BJ (cell line): ENCODE results near the gene PUS7L. TPM values are rescaled to one million over a fixed set of nuclear protein-coding genes. Genes with fewer than 3 reads are reported as not detected.

Source experiments
- CTCF ChIA-PET: fragments of 350-600 bp; formaldehyde crosslinking; extraction: SDS; loops from one replicate; lab custom pipeline; 2021; ENCODE audit warnings: antibody characterized with exemption, inconsistent platforms; lab: Yijun Ruan, JAX
- POLR2A ChIA-PET: fragments of 300-600 bp; sonication (Branson Sonifier 250); formaldehyde crosslinking; extraction: SDS; loops from one replicate; lab custom pipeline; 2021; ENCODE audit warnings: antibody characterized with exemption; lab: Charles Lee
- DNase-seq: peaks from one replicate; pipeline ENCODE4 v3.0.0-alpha.2; 2011; ENCODE audit warnings: low read depth
- H3K27me3 ChIP-seq: 2 replicates; pipeline ENCODE4 v1.6.0; 2011; ENCODE audit warnings: low read length; ENCODE audit not compliant: control insufficient read depth, insufficient read depth
- H3K36me3 ChIP-seq: 2 replicates; pipeline ENCODE4 v1.5.1; 2011; ENCODE audit warnings: low read length; ENCODE audit not compliant: control insufficient read depth, insufficient read depth
- H3K4me3 ChIP-seq: 2 replicates; pipeline ENCODE4 v1.5.1; 2011; ENCODE audit warnings: low read depth, mild to moderate bottlenecking, control low read depth, low read length
- CTCF ChIP-seq: IDR thresholded peaks from 2 replicates; pipeline ENCODE4 v1.5.1; 2011; ENCODE audit warnings: low read depth, mild to moderate bottlenecking, control low read depth, inconsistent platforms, low read length, moderate library complexity; ENCODE audit not compliant: insufficient read depth
- polyA plus RNA-seq: library from polyadenylated mRNA; depleted of rRNA; stranded (reverse); fragments of >200 nt; gene quantifications from 2 replicates; pipeline ENCODE4 v1.2.3, GENCODE V29; 2011

The PUS7L gene
- polyA plus RNA-seq, 1 experiment: 3.5 TPM

GRCh38 chr12:43750814-43751213 lies 7.8 kb downstream of the PUS7L start:
- ChIA-PET POLR2A (no interaction called here), CTCF (interaction anchor here (0.7 kb wide), 1 partner anchor 324 kb away, joined by 3 read pairs; no protein-coding TSS in a partner anchor)
- Histone ChIP-seq H3K4me3 (no peak overlapping the region), H3K27me3 (no peaks in the 10 kb centered on the region), H3K36me3 (peaks cover 2% of the 10 kb centered on the region)
- no peak for TF ChIP-seq CTCF
- DNase-seq: no peak

DNA sequence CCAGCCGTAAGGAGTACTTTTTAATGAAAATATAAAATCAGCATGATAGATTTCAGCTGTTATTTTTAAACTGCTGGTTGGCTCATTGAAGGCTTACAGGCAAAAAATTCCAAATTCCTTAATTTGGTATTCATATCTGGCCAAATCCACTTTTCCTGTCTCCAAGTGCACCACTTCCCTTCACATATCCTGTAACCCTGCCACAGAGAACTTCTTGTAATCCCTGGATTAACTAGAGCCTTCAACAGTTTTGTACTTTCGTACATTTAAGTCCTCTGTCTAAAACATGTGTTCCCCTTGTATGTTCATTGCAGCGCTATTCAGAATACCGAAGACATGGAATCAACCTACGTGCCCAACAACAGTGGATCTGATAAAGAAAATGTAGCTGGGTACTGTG lies 9.6 kb downstream of the PUS7L start:
- Histone ChIP-seq H3K36me3 (peaks cover 2% of the 10 kb centered on the region), H3K27me3 (no peaks in the 10 kb centered on the region), H3K4me3 (no peak overlapping the region)
- ChIA-PET CTCF (interaction anchor here (1.6 to 1.7 kb wide), 2 partner anchors 11 to 28 kb away, joined by 4 to 5 read pairs; no protein-coding TSS in a partner anchor), POLR2A (no interaction called here)
- no peak for TF ChIP-seq CTCF
- no peak for DNase-seq

DNA sequence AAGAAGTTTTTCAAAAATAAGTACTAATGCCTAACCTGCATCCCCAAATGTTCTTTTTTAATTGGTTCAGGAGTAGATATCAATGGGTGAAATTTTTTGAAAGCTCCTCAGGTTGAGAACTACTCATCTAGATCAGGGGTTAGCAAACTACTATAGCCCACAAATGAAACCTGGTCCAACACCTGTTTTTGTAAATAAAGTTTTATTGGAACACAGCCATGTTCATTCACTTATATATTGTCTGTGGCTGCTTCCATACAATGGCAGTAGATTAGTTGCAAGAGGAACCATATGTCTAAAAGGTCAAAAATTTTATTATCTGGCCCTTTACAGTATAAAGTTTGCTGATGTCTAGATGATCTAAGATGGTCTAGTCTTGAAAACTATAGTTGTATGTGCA lies 13.8 kb downstream of the PUS7L start:
- POLR2A ChIA-PET: no interaction called here
- H3K27me3 ChIP-seq: no peaks in the 10 kb centered on the region
- no peak for DNase-seq
- H3K4me3 ChIP-seq: no peak overlapping the region
- CTCF ChIA-PET: no interaction called here
- no peaks in the 10 kb centered on the region for H3K36me3 ChIP-seq
- TF ChIP-seq CTCF: no peak

GRCh38 chr12:43742106-43742505 lies 16.5 kb downstream of the PUS7L start:
- CTCF ChIA-PET: interaction anchor here (0.6 kb wide), 1 partner anchor 912 kb away, joined by 3 read pairs; no protein-coding TSS in a partner anchor
- Histone ChIP-seq H3K36me3 (no peaks in the 10 kb centered on the region), H3K4me3 (no peak overlapping the region), H3K27me3 (no peaks in the 10 kb centered on the region)
- TF ChIP-seq CTCF: no peak
- POLR2A ChIA-PET: interaction anchor here (0.5 kb wide), 1 partner anchor 405 kb away, joined by 8 read pairs; no protein-coding TSS in a partner anchor
- peak; percentile 46 for DNase-seq

- Histone ChIP-seq H3K36me3 (no peaks in the 10 kb centered on the region), H3K27me3 (no peaks in the 10 kb centered on the region), H3K4me3 (no peak overlapping the region)
- ChIA-PET CTCF (no interaction called here), POLR2A (no interaction called here)
- DNase-seq: no peak
- TF ChIP-seq CTCF: no peak
These were observed 18.0 kb downstream of the PUS7L start for GRCh38 chr12:43740511-43741100.
